ENCODE measurements around the gene GCLM. TPM values are rescaled to one million over a fixed set of nuclear protein-coding genes. Genes with fewer than 3 reads are reported as not detected.
"Not testable (repeated sequence)": the region's sequence is repeated elsewhere in the genome, so short reads cannot be mapped to it uniquely, and the experiment has no call there.

Gene GCLM
- total RNA-seq, 4 donors from 2014 or later: 4.2 to 18.4 (median 6.3) TPM

GRCh38 chr1:93851327-93851712, 57.9 kb downstream of the GCLM start:
- Histone ChIP-seq H3K27me3 (no peaks in the 10 kb centered on the region), H3K4me3 (no peak overlapping the region), H3K27ac (replicated peaks in 1 of 4) (no peak overlapping the region), H3K9me3 (no peaks in the 10 kb centered on the region), H3K36me3 (no peaks in the 10 kb centered on the region), H3K4me1 (peaks cover 4 to 14% (median 10%) of the 10 kb centered on the region in 4 donors)
- intact Hi-C loops (cut with DNase I): loop anchor here (5.0 kb wide), 1 partner anchor 414 kb away; no protein-coding TSS in a partner anchor
- DNase-seq (ENCODE audit: extremely low spot score): no peak
- no peak for TF ChIP-seq EP300 (IDR thresholded peaks at IDR 0.05)
- TF ChIP-seq POLR2AphosphoS5 (IDR thresholded peaks at IDR 0.05): no peak
- no peak for TF ChIP-seq POLR2A (IDR thresholded peaks at IDR 0.05; ENCODE audit: low read depth)
- no peak for TF ChIP-seq CTCF (IDR thresholded peaks at IDR 0.05)

GRCh38 chr1:93850687-93851326, 58.4 kb downstream of the GCLM start:
- peak; percentile 55 to 71 (median 64) for TF ChIP-seq CTCF (IDR thresholded peaks at IDR 0.05)
- H3K27ac ChIP-seq (replicated peaks in 1 of 4); H3K9me3 ChIP-seq; H3K27me3 ChIP-seq; H3K4me3 ChIP-seq; DNase-seq (ENCODE audit: extremely low spot score); H3K36me3 ChIP-seq: not testable (repeated sequence)
- 37% methylated on average over 9 of the region's 10 CpGs for WGBS
- intact Hi-C loops (cut with DNase I): loop anchor here (5.0 kb wide), 1 partner anchor 414 kb away; no protein-coding TSS in a partner anchor
- peaks cover 6 to 17% (median 13%) of the 10 kb centered on the region in 4 donors for H3K4me1 ChIP-seq

GRCh38 chr1:93848350-93848883, 60.8 kb downstream of the GCLM start:
- TF ChIP-seq POLR2AphosphoS5 (IDR thresholded peaks at IDR 0.05) (no peak), CTCF (IDR thresholded peaks at IDR 0.05) (no peak), EP300 (IDR thresholded peaks at IDR 0.05) (no peak), POLR2A (IDR thresholded peaks at IDR 0.05; ENCODE audit: low read depth) (no peak)
- peak overlapping the region; percentile 94 to 100 (median 100) for H3K27ac ChIP-seq (replicated peaks in 1 of 4)
- intact Hi-C loops (cut with DNase I): loop anchor here (10.0 kb wide), 2 partner anchors 224 to 544 kb away; no protein-coding TSS in a partner anchor

GRCh38 chr1:93847811-93848288, 61.4 kb downstream of the GCLM start:
- Histone ChIP-seq H3K4me1 (peaks cover 24 to 37% (median 33%) of the 10 kb centered on the region in 4 donors), H3K9me3 (no peaks in the 10 kb centered on the region), H3K27me3 (no peaks in the 10 kb centered on the region), H3K36me3 (no peaks in the 10 kb centered on the region), H3K4me3 (peak overlapping the region; percentile 75 to 93 (median 82)), H3K27ac (replicated peaks in 1 of 4) (peak overlapping the region; percentile 94 to 100 (median 100))
- 0% methylated on average over 16 of the region's 36 CpGs for WGBS
- intact Hi-C loops (cut with DNase I): loop anchor here (10.0 kb wide), 2 partner anchors 223 to 543 kb away; no protein-coding TSS in a partner anchor
- peak in 1 of 2 donors; percentile 12 for TF ChIP-seq POLR2AphosphoS5 (IDR thresholded peaks at IDR 0.05)
- TF ChIP-seq POLR2A (IDR thresholded peaks at IDR 0.05; ENCODE audit: low read depth): no peak
- no peak for DNase-seq (ENCODE audit: extremely low spot score)

More at GRCh38 chr1:93848350-93848883, 60.8 kb downstream of the GCLM start:
- Histone ChIP-seq H3K4me3 (peak overlapping the region; percentile 75 to 93 (median 82)), H3K27me3 (no peaks in the 10 kb centered on the region), H3K9me3 (no peaks in the 10 kb centered on the region), H3K4me1 (peaks cover 24 to 37% (median 33%) of the 10 kb centered on the region in 4 donors), H3K36me3 (no peaks in the 10 kb centered on the region)
- DNase-seq (ENCODE audit: extremely low spot score): no peak
- WGBS: 59% methylated on average over 4 of the region's 4 CpGs

Measured in esophagus muscularis mucosa (tissue), 4 donors.